SK-N-SH (cell line): ENCODE results near the gene RGSL1. TPM values are rescaled to one million over a fixed set of nuclear protein-coding genes. Genes with fewer than 3 reads are reported as not detected.

Experiments used
- CTCF ChIA-PET: fragments of 300-600, 350-600 bp; formaldehyde crosslinking; extraction: SDS; loops from one replicate; lab custom pipeline; 2021; lab: Yijun Ruan, JAX
- POLR2A ChIA-PET: fragments of 350-600 bp; sonication (Branson Sonifier 250); formaldehyde crosslinking; extraction: SDS; loops from one replicate; lab custom pipeline; 2020; ENCODE audit warnings: antibody characterized with exemption, inconsistent platforms; lab: Yijun Ruan, JAX
- DNase-seq: peaks from one replicate; pipeline ENCODE4 v3.0.0; 2012
- H2AFZ ChIP-seq: fragments of 200-600 bp; sonication (generic); 2 replicates; pipeline ENCODE4 v1.8.1; 2016; ENCODE audit warnings: antibody characterized with exemption, mild to moderate bottlenecking, low read depth
- H3F3A ChIP-seq: fragments of 200-600 bp; sonication (generic); replicated peaks from 2 replicates; pipeline ENCODE3; 2016; ENCODE audit warnings: antibody characterized with exemption, mild to moderate bottlenecking; ENCODE audit not compliant: insufficient read depth
- H3K27ac ChIP-seq, 2 experiments: fragments of 200-500 bp in 1 of 2; fragments of 200-600 bp in 1 of 2; sonication (Bioruptor generic) in 1 of 2; sonication (generic), shearing (Covaris generic) in 1 of 2; 2 replicates each; pipeline versions ENCODE4 v1.5.1 to v1.6.1; 2014 to 2016; ENCODE audit warnings: low read depth in 2 of 2, inconsistent platforms in 1 of 2, low read length in 1 of 2, mild to moderate bottlenecking in 1 of 2, mixed read lengths in 1 of 2
- H3K27me3 ChIP-seq: fragments of 200-600 bp; sonication (generic), shearing (Covaris generic); 2 replicates; pipeline ENCODE4 v1.6.1; 2016; ENCODE audit warnings: mixed run types; ENCODE audit not compliant: insufficient read depth
- H3K36me3 ChIP-seq, 2 experiments: fragments of 200-500 bp in 1 of 2; fragments of 200-600 bp in 1 of 2; sonication (Bioruptor generic) in 1 of 2; sonication (generic) in 1 of 2; replicated peaks in 1 of 2; 2 replicates each; pipeline versions ENCODE3 to v1.5.1; 2014 to 2016; ENCODE audit warnings: low read length in 1 of 2, mild to moderate bottlenecking in 1 of 2; ENCODE audit not compliant: insufficient read depth in 2 of 2, control insufficient read depth in 1 of 2
- H3K4me1 ChIP-seq, 2 experiments: fragments of 200-500 bp in 1 of 2; fragments of 200-600 bp in 1 of 2; sonication (Bioruptor generic) in 1 of 2; sonication (generic), shearing (Covaris generic) in 1 of 2; 2 replicates each; pipeline versions ENCODE4 v1.5.1 to v1.6.1; 2014 to 2016; ENCODE audit warnings: low read depth in 1 of 2, low read length in 1 of 2, mixed run types in 1 of 2; ENCODE audit not compliant: insufficient read depth in 2 of 2, control insufficient read depth in 1 of 2
- H3K4me2 ChIP-seq: fragments of 200-600 bp; sonication (generic), shearing (Covaris generic); 2 replicates; pipeline ENCODE4 v1.6.1; 2017; ENCODE audit warnings: mixed run types
- H3K4me3 ChIP-seq, 2 experiments: fragments of 200-500 bp in 1 of 2; fragments of 200-600 bp in 1 of 2; sonication (Bioruptor generic) in 1 of 2; sonication (generic), shearing (Covaris generic) in 1 of 2; 2 replicates each; pipeline versions ENCODE4 v1.5.1 to v1.8.1; 2014 to 2016; ENCODE audit warnings: low read depth in 2 of 2, inconsistent platforms in 1 of 2, low read length in 1 of 2, mild to moderate bottlenecking in 1 of 2, mixed read lengths in 1 of 2, moderate library complexity in 1 of 2
- H3K79me2 ChIP-seq: fragments of 200-600 bp; sonication (generic); 2 replicates; pipeline ENCODE4 v1.8.1; 2017; ENCODE audit warnings: mild to moderate bottlenecking; ENCODE audit not compliant: insufficient read depth
- H3K9ac ChIP-seq: fragments of 200-600 bp; sonication (generic); 2 replicates; pipeline ENCODE4 v1.6.1; 2017; ENCODE audit warnings: mixed run types
- H3K9me2 ChIP-seq: fragments of 200-600 bp; sonication (generic); 2 replicates; pipeline ENCODE4 v1.6.1; 2017; ENCODE audit warnings: mixed run types
- H3K9me3 ChIP-seq: fragments of 200-600 bp; sonication (generic); 2 replicates; pipeline ENCODE4 v1.6.1; 2017; ENCODE audit warnings: mixed run types, mild to moderate bottlenecking, moderate library complexity
- H4K20me1 ChIP-seq: fragments of 200-600 bp; sonication (generic); 2 replicates; pipeline ENCODE4 v1.6.1; 2017; ENCODE audit warnings: mild to moderate bottlenecking, mixed run types; ENCODE audit not compliant: insufficient read depth
- CHD2 ChIP-seq: fragments of 150-350 bp; IDR thresholded peaks from 2 replicates; pipeline ENCODE4 v1.6.1; 2018; ENCODE audit warnings: low read length; ENCODE audit not compliant: partially characterized antibody
- ELF1 ChIP-seq: IDR thresholded peaks from 2 replicates; pipeline ENCODE4 v1.4.0; 2012
- EP300 ChIP-seq, 2 experiments: IDR thresholded peaks; 2 replicates each; pipeline versions ENCODE4 v1.4.0 to v1.6.1; 2012; ENCODE audit warnings: borderline replicate concordance in 1 of 2, low read depth in 1 of 2, low read length in 1 of 2
- EZH2phosphoT487 ChIP-seq: fragments of 200-600 bp; sonication (generic); IDR thresholded peaks from 2 replicates; pipeline ENCODE4 v1.6.1; 2017; ENCODE audit warnings: low read depth, mixed run types, mild to moderate bottlenecking, antibody characterized with exemption, moderate library complexity, borderline replicate concordance
- GABPA ChIP-seq: IDR thresholded peaks from 2 replicates; pipeline ENCODE4 v1.4.0; 2012; ENCODE audit warnings: low read depth, mild to moderate bottlenecking
- JUND ChIP-seq: IDR thresholded peaks from 2 replicates; pipeline ENCODE4 v1.4.0; 2012
- MEF2A ChIP-seq: IDR thresholded peaks from 2 replicates; pipeline ENCODE4 v1.4.0; 2012; ENCODE audit warnings: low read depth, borderline replicate concordance
- NFIC ChIP-seq: IDR thresholded peaks from 2 replicates; pipeline ENCODE4 v1.4.0; 2012; ENCODE audit warnings: borderline replicate concordance
- NRF1 ChIP-seq: IDR thresholded peaks from 2 replicates; pipeline ENCODE4 v1.6.1; 2012; ENCODE audit warnings: low read depth, mild to moderate bottlenecking, low read length
- POLR2AphosphoS5 ChIP-seq: IDR thresholded peaks from 2 replicates; pipeline ENCODE4 v1.6.1; 2012; ENCODE audit warnings: low read depth, low read length
- RAD21 ChIP-seq: IDR thresholded peaks from 2 replicates; pipeline ENCODE4 v1.6.1; 2012; ENCODE audit warnings: mild to moderate bottlenecking, low read length
- RCOR1 ChIP-seq: fragments of 150-350 bp; IDR thresholded peaks from 2 replicates; pipeline ENCODE4 v1.6.1; 2017; ENCODE audit warnings: antibody characterized with exemption, low read length
- RXRA ChIP-seq: IDR thresholded peaks from 2 replicates; pipeline ENCODE4 v1.4.0; 2012; ENCODE audit warnings: low read depth, mild to moderate bottlenecking, borderline replicate concordance
- SIN3A ChIP-seq: IDR thresholded peaks from 2 replicates; pipeline ENCODE4 v1.6.1; 2012; ENCODE audit warnings: low read depth, mild to moderate bottlenecking, low read length, moderate library complexity, borderline replicate concordance
- TAF1 ChIP-seq: IDR thresholded peaks from 2 replicates; pipeline ENCODE4 v1.6.1; 2012; ENCODE audit warnings: low read depth, mild to moderate bottlenecking, low read length, moderate library complexity, borderline replicate concordance
- TCF12 ChIP-seq: IDR thresholded peaks from 2 replicates; pipeline ENCODE4 v1.4.0; 2012
- YY1 ChIP-seq: IDR thresholded peaks from 2 replicates; pipeline ENCODE4 v1.4.0; 2012; ENCODE audit warnings: low read depth, mild to moderate bottlenecking
- WGBS: methylation state at CpG from one replicate; pipeline ENCODE4 v1.1.6; 2017; ENCODE audit warnings: low lambda C conversion rate; 5-methylcytosine and 5-hydroxymethylcytosine counted together
- polyA plus RNA-seq, 3 experiments: library from polyadenylated mRNA; depleted of rRNA; stranded (reverse); fragments of >200 nt; gene quantifications; 2 replicates each; pipeline ENCODE4 v1.2.3, GENCODE V29; 2012
- TF ChIP-seq, protein P1 (sequence below): IDR thresholded peaks from 2 replicates; pipeline ENCODE4 v1.4.0; 2012; ENCODE audit warnings: low read depth, borderline replicate concordance
- TF ChIP-seq, protein P2 (sequence below): IDR thresholded peaks from 2 replicates; pipeline ENCODE4 v1.4.0; 2012; ENCODE audit warnings: low read depth, borderline replicate concordance

RGSL1 gene
- polyA plus RNA-seq, 1 of the 3 experiments (the other 2 are of a cell fraction), result not detected

DNA sequence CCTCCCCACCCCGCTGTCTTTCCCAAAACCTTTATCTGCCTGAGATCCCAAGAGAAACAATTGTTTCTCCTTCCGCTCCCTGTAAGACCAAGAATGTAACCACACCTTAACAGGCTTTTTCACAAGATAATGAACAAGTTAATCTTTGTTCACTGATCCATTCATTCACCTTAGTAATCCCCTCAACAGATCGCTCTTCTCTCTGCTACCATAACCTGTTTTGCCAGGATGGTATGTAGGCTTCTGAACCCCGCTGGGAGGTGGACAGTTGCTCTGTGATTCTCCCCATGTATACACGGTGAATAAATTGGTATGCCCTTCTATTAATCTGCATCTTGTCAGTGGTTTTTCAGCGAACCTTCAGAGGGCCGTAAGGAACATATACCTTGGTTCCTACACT lies 18.7 kb upstream of the RGSL1 start:
- Histone ChIP-seq H3K36me3 (no peaks in the 10 kb centered on the region), H3K27ac (no peak overlapping the region), H3F3A (no peaks in the 10 kb centered on the region), H3K4me1 (peaks cover 0 to 2% of the 10 kb centered on the region in 2 experiments; a peak in 1 of 4 replicates), H3K4me2 (no peak overlapping the region), H3K9me2 (no peaks in the 10 kb centered on the region), H3K27me3 (no peaks in the 10 kb centered on the region), H2AFZ (no peak overlapping the region), H3K9me3 (no peaks in the 10 kb centered on the region), H3K9ac (no peak overlapping the region), H3K79me2 (no peaks in the 10 kb centered on the region), H4K20me1 (no peaks in the 10 kb centered on the region), H3K4me3 (no peak overlapping the region)
- WGBS, result 63% methylated on average over 7 of the region's 7 CpGs
- DNase-seq, result no peak
- ChIA-PET POLR2A (no interaction called here), CTCF (interaction anchor here (1.0 to 1.4 kb wide), 2 partner anchors 346 to 377 kb away, joined by 3 read pairs; no protein-coding TSS in a partner anchor)
- TF ChIP-seq RAD21 (no peak), SIN3A (no peak), EZH2phosphoT487 (no peak), JUND (no peak), NRF1 (no peak), GABPA (no peak), NFIC (no peak), TAF1 (no peak), POLR2AphosphoS5 (no peak), RXRA (no peak), TCF12 (no peak), MEF2A (no peak), RCOR1 (no peak), ELF1 (no peak), EP300 (IDR thresholded peaks at IDR 0.05; ENCODE audit: borderline replicate concordance in 1 of 2, low read depth in 1 of 2, low read length in 1 of 2) (no peak), CHD2 (no peak)
- TF ChIP-seq, protein P1, sequence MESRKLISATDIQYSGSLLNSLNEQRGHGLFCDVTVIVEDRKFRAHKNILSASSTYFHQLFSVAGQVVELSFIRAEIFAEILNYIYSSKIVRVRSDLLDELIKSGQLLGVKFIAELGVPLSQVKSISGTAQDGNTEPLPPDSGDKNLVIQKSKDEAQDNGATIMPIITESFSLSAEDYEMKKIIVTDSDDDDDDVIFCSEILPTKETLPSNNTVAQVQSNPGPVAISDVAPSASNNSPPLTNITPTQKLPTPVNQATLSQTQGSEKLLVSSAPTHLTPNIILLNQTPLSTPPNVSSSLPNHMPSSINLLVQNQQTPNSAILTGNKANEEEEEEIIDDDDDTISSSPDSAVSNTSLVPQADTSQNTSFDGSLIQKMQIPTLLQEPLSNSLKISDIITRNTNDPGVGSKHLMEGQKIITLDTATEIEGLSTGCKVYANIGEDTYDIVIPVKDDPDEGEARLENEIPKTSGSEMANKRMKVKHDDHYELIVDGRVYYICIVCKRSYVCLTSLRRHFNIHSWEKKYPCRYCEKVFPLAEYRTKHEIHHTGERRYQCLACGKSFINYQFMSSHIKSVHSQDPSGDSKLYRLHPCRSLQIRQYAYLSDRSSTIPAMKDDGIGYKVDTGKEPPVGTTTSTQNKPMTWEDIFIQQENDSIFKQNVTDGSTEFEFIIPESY, result no peak
- TF ChIP-seq, protein P2, sequence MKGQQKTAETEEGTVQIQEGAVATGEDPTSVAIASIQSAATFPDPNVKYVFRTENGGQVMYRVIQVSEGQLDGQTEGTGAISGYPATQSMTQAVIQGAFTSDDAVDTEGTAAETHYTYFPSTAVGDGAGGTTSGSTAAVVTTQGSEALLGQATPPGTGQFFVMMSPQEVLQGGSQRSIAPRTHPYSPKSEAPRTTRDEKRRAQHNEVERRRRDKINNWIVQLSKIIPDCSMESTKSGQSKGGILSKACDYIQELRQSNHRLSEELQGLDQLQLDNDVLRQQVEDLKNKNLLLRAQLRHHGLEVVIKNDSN, result no peak

DNA sequence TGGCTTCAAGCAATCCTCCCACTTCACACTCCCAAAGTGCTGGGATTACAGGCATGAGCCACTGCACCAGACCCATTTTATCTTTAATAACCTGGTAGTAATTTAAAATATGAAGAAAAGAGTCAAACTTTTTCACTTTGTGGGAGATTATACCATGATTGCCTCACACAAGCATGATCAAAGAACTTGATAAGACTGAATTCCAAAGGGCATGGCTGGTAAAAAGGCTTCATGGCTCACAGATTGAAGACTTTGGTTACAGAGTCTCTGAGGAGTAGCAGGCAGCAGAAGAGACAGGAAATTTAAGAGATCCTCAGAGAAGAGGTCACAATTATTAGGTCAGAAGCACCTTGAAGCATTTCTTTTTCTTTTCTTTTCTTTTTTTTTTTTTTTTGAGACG lies 16.4 kb upstream of the RGSL1 start:
- WGBS, result 71% methylated on average over 1 of the region's 1 CpG
- no peaks in the 10 kb centered on the region for H3K9me3 ChIP-seq
- no peaks in the 10 kb centered on the region for H3K9me2 ChIP-seq
- TF ChIP-seq JUND (no peak), YY1 (no peak)
- TF ChIP-seq, all 33 proteins: peak for 0
- POLR2A ChIA-PET, result no interaction called here
- Histone ChIP-seq H3K9ac (no peak overlapping the region), H3K27me3 (no peaks in the 10 kb centered on the region), H3F3A (no peaks in the 10 kb centered on the region), H3K36me3 (no peaks in the 10 kb centered on the region), H3K4me2 (no peak overlapping the region), H3K4me3 (no peak overlapping the region), H2AFZ (no peak overlapping the region), H3K4me1 (peaks cover 0 to 8% of the 10 kb centered on the region in 2 experiments; a peak in 1 of 4 replicates), H3K79me2 (no peaks in the 10 kb centered on the region), H4K20me1 (no peaks in the 10 kb centered on the region), H3K27ac (no peak overlapping the region)
- CTCF ChIA-PET, result interaction anchor here (1.8 kb wide), 1 partner anchor 351 kb away, joined by 5 read pairs; no protein-coding TSS in a partner anchor
- DNase-seq, result no peak
